GM18868 (cell line): ENCODE measurements around the gene BIN2.
A peak's percentile ranks its signal among the peaks of the same experiment; 100 is the strongest.
"Not testable (repeated sequence)": the region's sequence is repeated elsewhere in the genome, so short reads cannot be mapped to it uniquely, and the experiment has no call there.

Experiments
- ATAC-seq: cut with Tn5 transposase; IDR thresholded peaks from one replicate; pipeline ENCODE4 v1.9.1; 2021; ENCODE audit warnings: mild to moderate bottlenecking, moderate library complexity; ENCODE audit not compliant: unreplicated experiment

The BIN2 gene

DNA sequence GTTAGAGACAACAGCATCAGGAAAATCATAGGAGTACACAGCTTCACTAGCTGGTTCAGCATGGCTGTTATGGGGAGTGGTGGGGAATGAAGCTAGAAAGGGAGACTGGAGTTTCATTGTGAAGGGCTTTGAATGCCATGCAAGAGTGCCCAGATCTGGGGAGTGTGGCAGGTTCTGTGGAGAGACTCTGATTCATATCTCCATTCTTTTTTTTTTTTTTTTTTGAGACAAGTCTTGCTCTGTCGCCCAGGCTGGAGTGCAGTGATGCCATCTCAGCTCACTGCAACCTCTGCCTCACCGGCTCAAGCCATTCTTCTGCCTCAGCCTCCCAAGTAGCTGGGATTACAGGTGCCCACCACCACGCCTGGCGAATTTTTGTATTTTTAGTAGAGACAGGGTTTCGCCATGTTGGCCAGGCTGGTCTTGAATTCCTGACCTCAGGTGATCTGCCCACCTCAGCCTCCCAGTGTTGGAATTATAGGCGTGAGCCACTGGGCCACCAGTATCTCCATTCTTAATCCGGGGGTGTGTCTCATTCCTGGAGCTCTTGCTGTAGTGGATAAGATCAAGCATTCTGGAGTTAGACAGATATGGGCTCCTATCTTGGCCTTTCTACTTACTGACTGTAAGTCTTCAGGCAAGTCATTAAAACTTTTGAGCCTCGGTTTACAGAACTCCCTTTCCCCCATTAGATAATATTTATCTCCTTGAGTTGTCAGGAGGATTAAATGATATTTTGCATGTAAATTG, 5.7 kb downstream of the BIN2 start:
- ATAC-seq: not testable (repeated sequence)

DNA sequence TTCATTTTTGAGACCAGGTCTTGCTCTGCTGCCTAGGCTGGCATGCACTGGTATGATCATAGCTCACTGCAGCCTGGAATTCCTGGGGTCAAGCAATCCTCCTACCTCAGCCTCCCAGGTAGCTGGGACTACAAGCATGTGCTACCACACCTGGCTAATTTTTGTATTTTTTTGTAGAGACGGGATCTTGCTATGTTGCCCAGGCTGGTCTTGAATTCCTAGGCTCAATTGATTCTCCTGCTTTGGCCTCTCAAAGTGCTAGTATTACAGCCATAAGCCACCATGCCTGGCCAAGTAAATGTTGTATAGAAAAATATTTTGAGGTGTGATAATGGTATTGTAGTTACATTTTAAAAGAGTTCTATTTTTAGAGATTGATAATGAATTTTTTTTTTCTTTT, 12.6 kb downstream of the BIN2 start:
- no peak for ATAC-seq

DNA sequence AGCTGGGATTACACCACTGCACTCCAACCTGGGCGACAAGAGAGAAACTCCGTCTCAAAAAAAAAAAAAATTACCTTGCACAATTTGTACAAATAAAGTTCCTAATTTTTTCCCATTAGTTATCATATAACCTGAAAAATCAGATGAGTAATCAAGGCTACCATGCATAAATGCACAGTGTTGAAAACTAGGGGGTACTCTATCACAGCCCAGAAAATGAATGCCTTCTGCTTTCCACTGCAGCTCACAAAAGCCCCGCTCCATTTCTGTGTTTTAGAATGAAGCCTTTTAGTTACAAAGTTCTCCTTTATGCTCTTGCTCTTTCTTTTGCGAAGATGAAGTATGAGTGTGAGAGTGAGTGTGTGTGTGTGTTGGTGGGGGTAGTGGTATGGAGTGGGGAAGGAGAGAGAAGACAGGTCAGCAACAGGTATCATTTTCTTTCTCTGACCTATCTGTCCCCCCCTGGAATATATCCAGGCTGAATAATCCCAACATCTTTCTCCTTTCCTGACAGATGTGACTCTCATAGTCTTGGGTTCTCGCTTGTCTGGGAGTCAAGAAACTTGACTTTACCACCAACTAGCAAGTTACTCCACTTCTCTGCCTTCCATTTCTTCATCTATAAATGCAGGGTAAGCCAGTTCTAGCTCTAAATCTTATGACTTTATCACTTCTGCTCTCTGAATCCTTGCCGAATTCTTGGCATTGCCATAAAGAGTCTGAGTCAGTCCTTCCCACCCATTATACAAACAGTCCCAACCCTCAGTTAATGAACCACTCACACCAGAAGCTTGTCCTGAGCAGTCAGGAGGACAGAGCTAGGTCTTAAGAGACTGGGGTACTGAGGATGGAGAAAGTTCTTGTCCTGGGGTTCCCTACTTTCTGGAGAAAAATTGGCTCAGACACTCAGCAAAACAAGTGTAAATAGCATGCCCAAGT, 16.1 kb downstream of the BIN2 start:
- no peak for ATAC-seq

DNA sequence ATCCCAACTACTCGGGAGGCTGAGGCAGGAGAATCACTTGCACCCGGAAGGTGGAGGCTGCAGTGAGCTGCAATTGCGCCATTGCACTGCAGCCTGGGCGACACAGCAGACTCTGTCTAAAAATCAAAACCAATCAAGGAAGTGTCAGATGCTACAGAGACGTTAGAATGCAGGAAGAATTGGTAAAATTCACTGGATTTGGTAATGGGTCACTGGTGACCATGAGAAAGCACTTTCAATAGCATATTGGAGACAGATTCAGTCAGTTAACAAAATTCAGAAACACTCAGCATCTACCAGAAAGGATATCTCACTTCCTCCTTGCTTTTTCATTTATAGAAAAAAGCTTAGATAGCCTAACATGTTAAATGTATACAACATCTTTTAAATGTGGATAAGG, 17.5 kb downstream of the BIN2 start:
- ATAC-seq: no peak

DNA sequence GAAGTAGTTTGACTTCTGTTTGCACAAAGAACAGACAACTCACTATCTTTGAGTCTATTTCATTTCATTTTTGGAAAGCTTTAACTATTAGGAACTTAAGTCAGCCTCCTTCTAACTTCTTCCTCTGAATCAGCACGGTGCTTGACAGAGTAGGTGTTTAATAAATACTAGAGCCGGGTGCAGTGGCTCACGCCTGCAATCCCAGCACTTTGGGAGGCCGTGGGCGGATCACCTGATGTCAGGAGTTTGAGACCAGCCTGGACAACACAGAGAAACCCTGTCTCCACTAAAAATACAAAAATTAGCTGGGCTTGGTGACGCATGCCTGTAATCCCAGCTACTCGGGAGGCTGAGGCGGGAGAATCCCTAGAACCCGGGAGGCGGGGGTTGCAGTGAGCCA, 23.2 kb downstream of the BIN2 start:
- not testable (repeated sequence) for ATAC-seq

DNA sequence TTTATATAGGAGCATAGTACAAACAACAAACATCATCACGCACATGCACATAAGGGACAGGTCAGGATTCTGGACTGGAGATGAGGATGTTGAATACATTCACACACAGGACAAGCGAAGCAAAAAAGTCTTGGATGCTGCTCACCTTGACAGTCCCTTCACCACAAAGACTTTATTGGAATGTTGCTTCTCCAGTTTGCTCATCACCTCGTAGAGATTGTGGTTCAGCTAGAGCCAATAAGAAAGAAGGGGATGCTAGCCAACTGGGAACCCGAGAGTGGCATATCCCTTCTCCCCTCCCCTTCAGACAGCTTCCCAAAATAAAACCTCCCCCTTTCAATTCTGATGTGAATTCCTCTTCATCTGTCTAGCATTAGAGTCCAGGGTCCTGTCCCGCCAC, 28.3 kb downstream of the BIN2 start:
- ATAC-seq: no peak

DNA sequence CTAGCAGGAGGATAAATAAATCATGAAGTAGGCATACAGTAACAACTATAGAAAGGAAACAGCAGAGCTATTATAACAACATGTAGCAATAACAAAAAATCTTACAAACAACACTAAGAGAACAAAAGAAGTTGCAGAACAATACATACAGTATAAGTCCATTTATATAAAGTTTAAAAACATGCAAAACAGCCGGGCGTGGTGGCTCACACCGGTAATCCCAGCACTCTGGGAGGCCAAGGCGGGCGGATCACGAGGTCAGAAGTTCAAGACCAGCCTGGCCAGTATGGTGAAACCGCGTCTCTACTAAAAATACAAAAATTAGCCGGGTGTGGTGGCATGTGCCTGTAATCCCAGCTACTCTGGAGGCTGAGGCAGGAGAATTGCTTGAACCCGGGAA, 29.9 kb downstream of the BIN2 start:
- not testable (repeated sequence) for ATAC-seq

DNA sequence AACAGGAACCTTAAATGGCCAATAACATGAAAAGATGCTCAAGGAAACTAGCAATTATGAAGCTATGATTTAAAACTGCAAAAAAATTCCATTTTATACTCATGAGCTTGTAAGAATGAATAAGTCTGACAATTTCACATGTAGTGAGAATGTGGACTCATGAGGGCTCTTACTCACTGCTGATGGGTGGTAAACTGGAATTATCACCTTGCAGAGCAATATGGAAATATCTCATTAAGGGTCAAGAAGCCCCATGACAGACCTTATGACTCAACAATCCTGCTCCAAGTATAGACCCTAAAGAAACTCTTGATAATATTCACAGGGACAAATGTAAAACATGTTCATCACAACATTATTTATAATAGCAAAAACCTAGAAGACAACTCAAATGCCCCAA, 30.3 kb downstream of the BIN2 start:
- ATAC-seq: no peak

DNA sequence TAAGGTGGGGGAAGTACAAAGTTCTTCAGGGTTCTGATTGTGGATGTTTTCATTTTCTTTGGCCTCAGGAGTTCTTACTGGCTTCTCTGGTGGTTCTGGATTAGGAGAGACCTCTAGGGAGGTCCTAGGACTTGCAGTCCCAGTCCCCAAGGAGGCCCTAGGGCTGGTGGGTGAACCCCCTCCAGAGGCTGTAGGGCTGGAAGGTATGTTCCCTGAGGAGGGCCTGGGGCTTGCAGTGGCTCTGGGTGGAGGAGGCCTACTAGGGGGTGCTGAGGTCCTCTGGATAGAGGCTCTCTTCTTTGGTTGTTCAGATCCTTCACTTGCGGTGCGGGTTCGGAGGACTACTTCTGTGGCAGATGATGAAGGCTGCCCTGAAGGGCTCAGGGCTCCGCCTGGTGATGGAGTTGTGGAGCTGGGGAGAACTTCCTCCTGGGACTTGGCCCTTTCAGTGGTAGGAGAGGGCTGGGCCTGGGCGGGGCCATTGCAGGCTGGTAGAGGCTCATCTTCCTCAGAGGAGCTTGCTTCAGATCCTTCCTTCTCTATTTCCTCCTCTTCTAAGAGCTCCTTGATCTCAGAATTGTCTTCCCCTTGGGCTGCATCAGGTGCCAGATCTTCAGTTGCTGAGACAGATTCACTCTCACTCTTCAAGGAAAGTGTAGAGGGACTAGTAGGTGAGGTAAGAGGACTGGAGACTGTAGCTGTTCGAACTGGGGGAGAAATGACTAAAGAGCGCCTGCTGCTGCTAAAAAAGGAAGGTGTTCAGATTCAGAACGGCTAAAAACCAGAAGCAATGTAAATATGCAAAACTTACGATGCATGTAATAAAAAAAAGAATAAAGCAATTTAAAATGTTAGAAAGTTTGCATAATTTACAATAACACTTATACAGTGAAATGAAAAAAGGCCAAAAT, 32.1 kb downstream of the BIN2 start:
- ATAC-seq: not testable (repeated sequence)

DNA sequence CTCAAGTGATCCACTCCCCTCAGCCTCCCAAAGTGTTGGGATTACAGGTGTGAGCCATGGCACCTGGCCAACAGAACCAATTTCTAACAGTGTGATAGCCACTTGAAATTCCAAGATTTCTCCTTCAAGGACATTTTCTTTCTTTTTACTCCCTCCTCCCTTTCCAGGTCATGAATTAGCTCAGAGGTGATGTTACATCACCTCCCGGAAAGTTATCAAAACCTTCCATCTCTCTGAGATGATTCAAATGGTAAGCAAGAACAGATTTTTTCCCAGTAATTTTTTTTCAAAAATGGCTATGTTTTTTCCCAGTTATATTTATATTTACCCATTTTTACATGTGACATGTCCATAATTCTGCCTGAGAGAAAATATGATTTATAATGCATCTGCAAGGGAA, 38.1 kb downstream of the BIN2 start:
- ATAC-seq: no peak

DNA sequence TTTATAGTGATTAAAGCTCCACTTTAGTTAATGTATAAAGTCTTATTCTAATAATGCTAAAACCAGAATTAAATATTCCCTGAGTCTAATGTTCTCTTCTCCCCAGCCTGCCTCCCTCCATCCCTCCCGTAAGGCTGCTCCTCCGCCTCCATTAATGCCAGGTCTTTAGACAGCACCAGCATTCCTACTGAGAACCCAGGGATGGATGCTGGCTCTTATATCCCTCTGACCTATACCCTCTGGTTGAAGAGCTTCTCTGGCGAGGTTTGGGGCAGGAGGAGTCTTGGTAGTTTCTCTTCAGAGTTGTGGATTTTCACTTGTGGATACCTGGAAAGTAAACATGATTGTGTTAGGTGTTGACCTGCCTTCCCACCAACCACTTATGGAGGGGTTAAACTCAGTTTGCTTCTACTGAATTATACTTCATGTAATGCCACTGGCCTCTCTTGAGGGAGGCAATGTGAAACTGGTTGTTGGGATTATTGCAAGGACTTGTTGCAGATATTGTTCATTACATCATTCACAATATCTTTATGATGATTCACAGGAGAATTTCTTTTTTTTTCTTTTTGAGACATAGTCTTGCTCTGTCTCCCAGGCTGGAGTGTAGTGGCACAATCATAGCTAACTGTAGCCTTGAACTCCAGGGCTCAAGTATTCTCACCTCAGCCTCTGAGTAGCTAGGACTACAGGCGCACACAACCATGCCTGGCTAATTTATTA, 42.6 kb downstream of the BIN2 start:
- no peak for ATAC-seq

DNA sequence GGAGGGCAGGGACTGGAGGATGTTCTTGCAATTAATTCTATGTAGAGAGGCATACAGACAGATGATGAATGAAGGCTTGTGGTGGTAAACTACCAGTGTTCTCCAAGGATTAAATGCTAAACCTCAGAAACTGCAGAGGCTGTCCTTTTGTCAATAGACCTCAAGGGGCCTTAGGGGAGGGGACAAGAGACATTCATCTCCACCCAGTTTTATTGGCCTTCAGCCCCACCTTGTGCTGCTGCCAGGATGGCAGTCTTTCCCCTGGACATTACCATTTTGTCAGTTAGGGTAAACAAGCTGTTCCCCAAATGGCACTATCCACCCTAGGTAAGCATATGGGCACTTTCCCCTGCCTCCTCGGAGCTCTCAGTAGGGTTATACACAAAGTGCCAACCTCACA, 48.9 kb downstream of the BIN2 start:
- no peak for ATAC-seq

DNA sequence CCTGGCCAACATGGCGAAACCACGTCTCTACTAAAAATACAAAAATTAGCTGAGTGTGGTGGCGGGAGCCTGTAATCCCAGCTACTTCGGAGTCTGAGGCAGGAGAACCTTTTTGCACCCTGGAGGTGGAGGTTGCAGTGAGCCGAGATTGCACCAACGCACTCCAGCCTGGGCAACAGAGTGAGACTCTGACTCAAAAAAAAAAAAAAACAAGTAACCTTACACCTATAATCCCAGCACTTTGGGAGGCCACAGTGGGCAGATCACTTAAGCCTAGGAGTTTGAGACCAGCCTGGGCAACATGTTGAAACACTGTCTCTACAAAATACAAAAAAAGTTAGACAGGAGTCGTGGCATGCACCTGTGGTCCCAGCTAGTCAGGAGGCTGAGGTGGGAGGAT, 51.2 kb downstream of the BIN2 start:
- not testable (repeated sequence) for ATAC-seq

DNA sequence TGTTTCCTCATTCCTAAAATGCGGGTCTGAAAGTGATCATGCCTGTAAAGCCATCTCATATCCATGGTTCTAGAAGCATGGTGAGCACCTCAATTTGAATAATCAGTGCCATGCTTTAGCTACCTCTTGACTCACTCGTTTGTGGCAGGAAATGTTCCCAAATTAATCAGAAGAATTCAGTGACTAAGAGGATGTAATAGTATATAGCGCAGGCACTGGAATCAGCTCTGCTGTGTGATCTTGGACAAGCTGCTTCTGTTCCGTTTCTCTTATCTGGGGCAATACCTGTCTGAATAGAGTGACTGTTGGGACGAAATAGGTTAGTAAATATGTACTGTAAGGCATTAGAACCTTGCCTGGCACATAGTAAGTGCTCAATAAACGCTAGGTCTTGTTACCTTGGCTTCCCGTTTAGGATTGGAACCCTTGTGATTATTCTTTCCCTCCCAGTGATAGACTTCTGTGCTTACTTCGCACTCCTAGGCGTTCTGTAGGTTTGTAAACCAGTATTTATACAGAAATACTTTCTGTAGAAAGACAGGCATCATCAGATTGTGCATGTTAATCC, 52.9 kb downstream of the BIN2 start:
- no peak for ATAC-seq

DNA sequence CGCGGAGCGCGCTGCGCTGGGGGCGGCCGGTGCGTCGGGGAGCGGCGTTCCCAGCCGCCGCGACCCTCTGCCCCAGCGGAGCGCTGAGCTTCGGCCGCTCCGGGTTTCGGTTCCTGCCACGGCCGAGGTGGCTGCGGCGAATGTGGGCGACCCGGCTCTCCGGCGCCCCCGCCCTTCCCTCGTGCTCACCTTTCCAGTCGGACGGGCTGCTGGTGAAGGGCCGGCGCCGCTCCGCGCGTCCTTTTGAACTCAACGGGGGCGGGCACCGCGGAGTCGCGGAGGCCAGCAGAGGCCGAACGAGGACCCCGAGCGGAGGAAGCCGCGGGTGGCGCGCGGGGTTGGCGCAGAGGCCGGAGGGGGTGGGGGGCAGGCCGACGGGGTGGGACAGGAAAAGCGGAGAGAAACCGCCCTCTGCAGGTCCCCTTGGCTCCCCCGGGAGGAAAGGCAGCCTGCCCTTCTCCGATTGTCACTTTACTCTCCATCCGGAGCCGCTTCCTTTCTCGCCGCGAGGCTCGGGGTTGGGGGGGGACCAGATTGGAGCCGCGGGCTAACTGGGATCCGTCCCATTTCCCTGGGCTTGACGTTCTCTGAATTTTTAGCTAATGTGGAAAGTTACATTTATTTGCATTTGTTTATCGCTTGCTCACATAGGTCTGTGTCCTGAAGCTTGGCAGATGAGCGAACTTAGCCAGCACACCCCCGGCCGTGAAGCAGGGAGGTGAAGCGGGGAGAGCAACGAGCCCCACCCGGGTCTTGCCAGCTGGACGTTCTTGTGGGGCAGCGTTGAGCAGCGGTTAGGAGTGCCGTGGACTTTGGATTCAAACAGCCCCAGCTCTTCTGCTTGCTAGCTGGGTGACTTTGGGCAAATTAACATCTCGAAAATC, 53.7 kb downstream of the BIN2 start, which contains the start of gene SMAGP:
Gene SMAGP, minus strand, starts transcription at position 349 of the 884 bp plus-strand sequence. CDS start 1,137 bp downstream, outside the sequence.
- peak; percentile 61 for ATAC-seq

DNA sequence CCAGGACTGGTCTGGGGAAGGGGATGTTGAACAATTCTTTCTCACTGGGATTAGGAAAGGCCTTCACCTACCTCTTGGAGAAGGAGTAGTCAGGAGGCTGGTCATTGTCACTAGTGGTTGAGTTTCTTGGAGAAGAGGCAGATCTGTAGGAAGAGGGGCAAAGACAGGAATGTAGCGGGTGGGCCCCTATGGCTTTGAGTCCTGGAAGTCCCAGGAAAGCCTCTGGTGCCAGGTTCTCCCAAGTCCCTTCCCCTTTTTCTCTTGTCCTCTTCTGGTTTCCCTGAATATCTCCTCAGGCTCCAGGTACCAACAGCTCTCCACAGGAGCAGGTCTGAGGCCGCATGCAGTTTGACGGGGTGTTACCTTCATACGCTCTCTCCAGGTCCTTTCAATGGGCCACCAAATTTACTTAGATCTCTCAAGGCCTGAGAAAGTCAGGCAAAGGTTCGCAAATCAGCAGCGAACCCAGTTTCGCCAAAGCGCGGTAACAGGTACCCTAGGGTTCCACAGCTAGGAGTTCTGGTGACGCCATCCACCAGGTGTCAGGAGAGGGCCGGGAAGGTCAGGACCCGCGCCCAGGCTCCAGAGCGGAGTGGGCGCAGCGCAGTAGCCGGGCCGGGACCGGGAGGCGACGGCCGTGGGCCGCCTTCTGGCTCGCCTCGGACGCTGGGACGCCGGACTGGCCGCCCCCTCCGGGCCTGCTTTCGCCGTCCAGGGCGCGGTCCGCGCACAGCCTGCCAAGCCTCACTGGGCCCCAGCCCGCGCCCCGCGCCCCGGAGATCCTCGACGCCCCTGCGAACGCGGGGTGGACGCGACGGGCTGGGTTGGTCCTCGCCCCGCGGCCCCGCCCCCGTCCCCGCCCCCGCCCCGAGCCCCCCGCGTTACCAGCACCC, 54.6 kb downstream of the BIN2 start:
- ATAC-seq: no peak

DNA sequence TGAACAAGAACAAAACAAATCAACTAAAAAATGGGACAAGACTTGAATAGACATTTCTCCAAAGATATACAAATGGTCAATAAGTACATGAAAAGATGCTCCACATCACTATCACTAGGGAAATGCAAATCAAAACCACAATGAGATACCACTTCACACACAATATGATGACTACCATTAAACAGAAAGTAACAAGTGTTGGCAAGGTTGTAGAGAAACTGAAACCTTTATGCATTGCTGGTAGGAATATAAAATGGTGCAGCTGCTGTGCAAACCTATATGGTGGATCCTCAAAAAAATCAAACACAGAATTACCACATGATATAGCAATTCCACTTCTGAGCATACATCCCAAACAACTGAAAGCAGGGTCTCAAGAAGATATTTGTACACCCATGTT, 59.0 kb downstream of the BIN2 start:
- no peak for ATAC-seq

DNA sequence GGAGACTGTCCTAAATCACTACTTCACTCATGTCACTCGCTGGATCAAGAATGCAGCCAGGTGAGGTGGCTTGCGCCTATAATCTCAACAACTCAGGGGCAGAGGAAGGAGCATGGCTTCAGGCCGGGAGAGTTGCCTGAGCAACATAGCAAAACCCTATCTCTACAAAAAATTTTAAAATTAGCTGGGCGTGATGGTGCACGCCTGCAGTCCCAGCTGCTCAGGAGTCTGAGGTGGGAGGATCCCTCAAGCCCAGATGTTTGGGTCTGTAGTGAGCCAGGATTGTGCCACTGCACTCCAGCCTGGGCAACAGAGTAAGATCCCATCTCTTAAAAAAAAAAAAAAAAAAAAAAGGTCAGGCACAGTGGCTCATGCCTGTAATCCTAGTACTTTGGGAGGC, 59.7 kb downstream of the BIN2 start:
- no peak for ATAC-seq
